Type B pancreatic cell (in vitro differentiated cells): ENCODE results near the gene SMARCD3. TPM values are rescaled to one million over a fixed set of nuclear protein-coding genes. Genes with fewer than 3 reads are reported as not detected.

Experiments used
- DNase-seq: peaks from one replicate; pipeline ENCODE4 v3.0.0; 2021; ENCODE audit warnings: mixed read lengths; ENCODE audit not compliant: unreplicated experiment; ENCODE audit errors: extremely low spot score
- H3K27ac Mint-ChIP-seq: 2 replicates; pipeline ENCODE4 v1.8.0; 2021; ENCODE audit warnings: mild to moderate bottlenecking, mixed read lengths
- H3K27me3 Mint-ChIP-seq: 2 replicates; pipeline ENCODE4 v1.8.0; 2021; ENCODE audit warnings: mixed read lengths
- H3K36me3 Mint-ChIP-seq: 2 replicates; pipeline ENCODE4 v1.8.0; 2021; ENCODE audit warnings: mixed read lengths
- H3K4me1 Mint-ChIP-seq: one replicate; pipeline ENCODE4 v1.8.0; 2021; ENCODE audit warnings: mixed read lengths; ENCODE audit not compliant: unreplicated experiment
- H3K4me3 Mint-ChIP-seq: 2 replicates; pipeline ENCODE4 v1.8.0; 2021; ENCODE audit warnings: mild to moderate bottlenecking, mixed read lengths
- H3K9me3 Mint-ChIP-seq: 2 replicates; pipeline ENCODE4 v1.8.0; 2021; ENCODE audit warnings: mixed read lengths
- CTCF ChIP-seq: fragments of 200-600 bp; sonication (generic); conservative IDR thresholded peaks from 2 replicates; pipeline ENCODE4 v1.5.0; 2021; ENCODE audit warnings: antibody characterized with exemption, mild to moderate bottlenecking
- total RNA-seq: library from RNA; stranded (reverse); gene quantifications from 2 replicates; pipeline ENCODE4 v1.2.1, GENCODE V29; 2021; ENCODE audit warnings: low replicate concordance

Gene SMARCD3
- total RNA-seq, 1 donor from 2014 or later = 58.4 TPM

GRCh38 chr7:151289891-151290290 is 41.4 kb upstream of the SMARCD3 start:
- H3K4me3 Mint-ChIP-seq = no peak overlapping the region
- DNase-seq = no peak
- TF ChIP-seq CTCF = no peak
- no peaks in the 10 kb centered on the region for H3K9me3 Mint-ChIP-seq
- H3K4me1 Mint-ChIP-seq = no peaks in the 10 kb centered on the region
- H3K27ac Mint-ChIP-seq = no peak overlapping the region
- no peaks in the 10 kb centered on the region for H3K36me3 Mint-ChIP-seq
- H3K27me3 Mint-ChIP-seq = peaks cover 36% of the 10 kb centered on the region

- Mint-ChIP-seq H3K4me1 (no peaks in the 10 kb centered on the region), H3K36me3 (no peaks in the 10 kb centered on the region), H3K27me3 (peaks cover 39% of the 10 kb centered on the region), H3K27ac (no peak overlapping the region), H3K4me3 (no peak overlapping the region), H3K9me3 (no peaks in the 10 kb centered on the region)
- no peak for TF ChIP-seq CTCF
- DNase-seq = no peak
These were observed 37.7 kb upstream of the SMARCD3 start for GRCh38 chr7:151286148-151286547.

GRCh38 chr7:151283302-151283701 is 34.8 kb upstream of the SMARCD3 start:
- Mint-ChIP-seq H3K4me3 (no peak overlapping the region), H3K27ac (no peak overlapping the region), H3K36me3 (no peaks in the 10 kb centered on the region), H3K27me3 (peaks cover 60% of the 10 kb centered on the region), H3K9me3 (no peaks in the 10 kb centered on the region), H3K4me1 (peaks cover 4% of the 10 kb centered on the region)
- no peak for TF ChIP-seq CTCF
- DNase-seq = no peak

GRCh38 chr7:151282111-151282510 is 33.6 kb upstream of the SMARCD3 start:
- peaks cover 61% of the 10 kb centered on the region for H3K27me3 Mint-ChIP-seq
- no peak for DNase-seq
- H3K9me3 Mint-ChIP-seq = no peaks in the 10 kb centered on the region
- H3K36me3 Mint-ChIP-seq = no peaks in the 10 kb centered on the region
- H3K27ac Mint-ChIP-seq = no peak overlapping the region
- H3K4me1 Mint-ChIP-seq = peaks cover 4% of the 10 kb centered on the region
- H3K4me3 Mint-ChIP-seq = no peak overlapping the region
- no peak for TF ChIP-seq CTCF

- no peak overlapping the region for H3K27ac Mint-ChIP-seq
- TF ChIP-seq CTCF = no peak
- no peak overlapping the region for H3K4me3 Mint-ChIP-seq
- H3K27me3 Mint-ChIP-seq = peaks cover 61% of the 10 kb centered on the region
- H3K9me3 Mint-ChIP-seq = no peaks in the 10 kb centered on the region
- DNase-seq = no peak
- H3K4me1 Mint-ChIP-seq = peaks cover 4% of the 10 kb centered on the region
- H3K36me3 Mint-ChIP-seq = no peaks in the 10 kb centered on the region
These were observed 33.2 kb upstream of the SMARCD3 start for GRCh38 chr7:151281686-151282085.
